Stimulated activated CD4-positive, alpha-beta T cell treated with anti-CD3 and anti-CD28 coated beads, Interleukin-15, amount 100 ng/mL, for 1 hour (primary cell): Measurements from ENCODE around the gene CRYBA1.
"Not testable (repeated sequence)": the region's sequence is repeated elsewhere in the genome, so short reads cannot be mapped to it uniquely, and the experiment has no call there.

Source experiments
- DNase-seq, 2 donors: peaks; one replicate each; pipeline ENCODE4 v3.0.0-alpha.2; 2020; ENCODE audit warnings: low read depth in 1 of 2, low spot score in 1 of 2

CRYBA1 gene

DNA sequence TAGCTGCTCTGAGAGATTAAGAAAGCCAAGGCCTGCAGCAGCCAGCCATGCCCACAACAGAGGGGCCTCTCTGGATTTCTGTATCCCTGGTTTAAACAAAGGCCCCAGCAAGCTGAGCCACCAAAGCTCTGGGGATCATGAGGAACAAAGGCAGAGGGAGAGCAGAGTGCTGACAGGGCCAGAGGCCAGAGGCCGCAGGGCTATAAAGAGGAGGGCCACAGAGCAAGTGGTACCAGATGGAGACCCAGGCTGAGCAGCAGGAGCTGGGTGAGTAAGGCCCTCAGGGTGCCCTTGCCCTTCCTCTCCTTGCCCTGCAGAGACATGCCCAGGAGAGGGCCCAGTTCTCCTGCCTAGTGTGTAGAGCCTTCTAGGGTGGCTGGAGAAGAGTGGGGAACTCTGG is at the start of gene CRYBA1:
Gene CRYBA1, plus strand, starts transcription at position 232 of the 400 bp plus-strand sequence. Its CDS starts 5 bp downstream, at position 237.
- no peak for DNase-seq

- no peak for DNase-seq
Observed at GRCh38 chr17:29197516-29198272, 49.0 kb upstream of the CRYBA1 start.

DNA sequence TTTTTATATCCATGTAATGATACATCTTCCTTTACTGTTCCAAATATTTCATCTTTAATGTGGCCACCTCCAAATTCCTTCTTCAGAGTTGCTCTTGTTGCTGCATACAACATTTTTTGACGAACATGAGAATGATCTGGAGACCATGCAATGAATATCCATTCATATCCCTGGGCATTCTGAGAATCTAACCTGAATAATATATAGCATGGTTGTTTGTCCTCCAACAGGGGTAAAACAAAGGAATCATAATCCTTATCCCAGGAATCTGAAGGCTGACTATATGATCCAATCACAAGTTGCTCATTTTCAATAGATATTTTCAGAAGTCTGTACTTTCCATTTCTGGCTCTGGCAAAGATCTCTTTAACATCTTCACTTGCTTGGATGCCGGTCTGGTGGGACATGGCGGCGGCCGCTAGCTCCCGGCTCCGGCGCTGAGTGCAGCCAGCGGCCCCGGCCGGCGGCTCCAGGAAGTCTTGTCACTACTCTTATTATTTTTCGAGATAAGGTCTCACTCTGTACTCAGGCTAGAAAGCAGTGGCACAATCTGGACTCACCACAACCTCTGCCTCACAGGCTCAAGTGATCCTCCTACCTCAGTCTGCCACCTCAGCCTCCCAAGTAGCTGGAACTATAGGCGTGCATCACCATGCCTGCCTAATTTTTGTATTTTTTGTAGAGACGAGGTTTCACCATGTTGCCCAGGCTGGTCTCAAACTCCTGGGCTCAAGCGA is 42.4 kb upstream of the CRYBA1 start:
- not testable (repeated sequence) for DNase-seq

DNA sequence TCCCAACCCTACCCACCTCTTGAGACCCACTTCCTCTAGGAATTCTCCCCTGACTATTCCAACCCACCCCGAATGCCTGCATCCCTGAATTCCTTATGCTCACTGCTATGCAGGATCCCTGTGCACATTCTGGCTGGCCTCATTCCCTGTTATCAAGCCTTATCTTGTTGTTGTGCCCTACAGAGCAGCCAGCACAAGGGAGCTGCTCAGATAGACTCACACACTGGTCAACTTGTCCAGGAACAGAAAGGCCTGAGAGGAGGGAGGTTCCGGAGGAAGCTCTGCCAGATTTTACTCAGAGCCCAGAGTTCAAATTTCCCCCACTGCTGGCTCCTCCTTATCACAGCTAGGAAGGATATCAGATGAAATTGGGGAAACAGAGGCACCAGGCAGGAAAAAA is 41.6 kb upstream of the CRYBA1 start:
- DNase-seq = no peak

GRCh38 chr17:29207975-29208374 is 38.7 kb upstream of the CRYBA1 start:
- no peak for DNase-seq

- no peak for DNase-seq
Observed at GRCh38 chr17:29209073-29209472, 37.6 kb upstream of the CRYBA1 start.

DNA sequence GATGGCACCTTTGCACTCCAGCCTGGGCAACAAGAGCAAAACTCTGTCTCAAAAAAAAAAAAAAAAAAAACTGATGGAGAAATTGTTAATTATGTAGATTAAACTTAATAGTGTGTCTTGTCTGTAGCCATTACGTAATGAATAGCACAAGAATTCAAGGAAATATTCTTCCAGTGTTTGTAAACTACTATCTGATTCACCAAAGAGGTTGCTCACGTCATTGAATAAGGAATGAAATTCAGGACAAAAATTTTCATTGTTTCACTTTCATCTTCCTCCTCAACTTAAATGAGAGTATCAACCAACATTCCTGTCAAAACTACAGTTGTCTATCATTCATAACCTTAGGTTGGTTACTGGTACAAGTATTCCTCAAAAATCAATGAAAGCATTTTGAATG is 35.8 kb upstream of the CRYBA1 start:
- DNase-seq = no peak

- DNase-seq = no peak
Observed at GRCh38 chr17:29212094-29212631, 34.5 kb upstream of the CRYBA1 start.

- no peak for DNase-seq
Observed at GRCh38 chr17:29212681-29213121, 34.0 kb upstream of the CRYBA1 start.

GRCh38 chr17:29214215-29215146 is 32.2 kb upstream of the CRYBA1 start:
- DNase-seq = no peak

- DNase-seq = no peak
Observed at GRCh38 chr17:29215174-29215573, 31.5 kb upstream of the CRYBA1 start.

GRCh38 chr17:29215717-29216116 is 30.9 kb upstream of the CRYBA1 start:
- no peak for DNase-seq

- no peak for DNase-seq
Observed at GRCh38 chr17:29216181-29216580, 30.5 kb upstream of the CRYBA1 start.

GRCh38 chr17:29216856-29217255 is 29.8 kb upstream of the CRYBA1 start:
- no peak for DNase-seq

DNA sequence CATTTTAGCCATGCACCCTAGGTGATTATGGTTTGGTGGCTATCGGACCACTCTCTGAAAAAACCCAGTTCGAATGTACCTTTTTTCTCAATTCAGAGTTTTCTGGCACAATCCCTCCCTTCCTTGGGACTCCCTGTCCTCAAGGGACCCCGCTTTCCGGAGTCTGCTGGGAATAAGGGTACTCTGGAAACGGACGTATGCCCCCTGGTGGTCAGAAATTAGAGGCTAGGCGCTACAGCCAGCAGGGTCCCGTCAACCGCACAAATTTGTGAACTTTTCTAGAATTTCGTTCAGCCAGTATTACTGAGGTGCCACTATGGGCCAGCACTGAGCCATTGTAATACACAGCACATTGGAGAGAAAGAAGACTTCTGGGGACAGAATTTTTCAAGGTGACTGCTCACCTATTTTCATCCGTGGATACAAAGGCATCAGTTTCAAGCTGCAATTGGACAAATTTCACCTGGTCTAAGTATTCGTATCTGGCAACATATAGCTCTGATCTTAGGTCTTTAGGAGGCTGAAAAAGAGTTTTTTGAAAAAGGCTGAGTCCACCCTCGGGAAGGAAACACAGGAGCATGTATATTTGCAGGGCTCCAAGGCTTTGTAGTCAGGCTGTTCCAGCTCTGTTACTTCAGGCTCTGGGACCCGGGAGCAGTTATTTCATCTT is 27.1 kb upstream of the CRYBA1 start:
- peak; percentile 35 to 47 for DNase-seq

- DNase-seq = not testable (repeated sequence)
Observed at GRCh38 chr17:29221338-29221737, 25.3 kb upstream of the CRYBA1 start.

DNA sequence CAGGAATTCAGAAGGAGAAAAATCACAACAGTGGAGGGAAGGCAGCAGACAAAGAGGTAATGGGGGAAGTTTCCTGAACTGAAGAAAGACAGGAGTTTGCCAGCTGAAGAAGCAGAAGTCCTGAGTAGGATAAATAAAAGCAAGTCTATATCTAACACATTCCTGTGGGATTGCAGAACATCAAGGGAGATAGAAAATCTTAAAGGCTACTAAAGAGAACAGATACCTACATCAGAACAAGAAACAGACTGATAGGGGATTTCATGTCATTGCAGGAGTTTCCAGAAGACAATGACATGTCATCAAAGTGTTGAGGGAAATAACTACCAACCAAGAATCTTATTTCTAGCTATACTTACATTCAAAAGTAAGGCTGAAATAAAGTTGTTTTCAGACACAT is 21.3 kb upstream of the CRYBA1 start:
- DNase-seq = no peak

GRCh38 chr17:29233301-29233700 is 13.4 kb upstream of the CRYBA1 start:
- DNase-seq = no peak

- DNase-seq = not testable (repeated sequence)
Observed at GRCh38 chr17:29234972-29235371, 11.7 kb upstream of the CRYBA1 start.

GRCh38 chr17:29235904-29236303 is 10.8 kb upstream of the CRYBA1 start:
- no peak for DNase-seq
